T47D (cell line): Measurements from ENCODE around the gene RELN.

ENCODE experiments used
- DNase-seq, 2 experiments: peaks; one replicate each; pipeline versions ENCODE4 v3.0.0 to v3.0.0-alpha.2; 2011 to 2012; ENCODE audit warnings: low read depth in 1 of 2, low spot score in 1 of 2
- JUND ChIP-seq: IDR thresholded peaks from 2 replicates; pipeline ENCODE4 v1.6.1; 2012; ENCODE audit warnings: low read depth
- in situ Hi-C: cut with HindIII; loops from 2 replicates; pipeline ENCODE4 v1.10.0; 2016; ENCODE audit warnings: low sequenced_read_pairs, low pct_unique_long_range_greater_than_20kb

Gene RELN

GRCh38 chr7:103985565-103986126, 3.8 kb downstream of the RELN start:
- DNase-seq = no peak
- in situ Hi-C loops = no loop called here

GRCh38 chr7:103984050-103984449, 5.4 kb downstream of the RELN start:
- DNase-seq = no peak
- no peak for TF ChIP-seq JUND
- in situ Hi-C loops = no loop called here

More at GRCh38 chr7:103985565-103986126, 3.8 kb downstream of the RELN start:
- TF ChIP-seq JUND = no peak

DNA sequence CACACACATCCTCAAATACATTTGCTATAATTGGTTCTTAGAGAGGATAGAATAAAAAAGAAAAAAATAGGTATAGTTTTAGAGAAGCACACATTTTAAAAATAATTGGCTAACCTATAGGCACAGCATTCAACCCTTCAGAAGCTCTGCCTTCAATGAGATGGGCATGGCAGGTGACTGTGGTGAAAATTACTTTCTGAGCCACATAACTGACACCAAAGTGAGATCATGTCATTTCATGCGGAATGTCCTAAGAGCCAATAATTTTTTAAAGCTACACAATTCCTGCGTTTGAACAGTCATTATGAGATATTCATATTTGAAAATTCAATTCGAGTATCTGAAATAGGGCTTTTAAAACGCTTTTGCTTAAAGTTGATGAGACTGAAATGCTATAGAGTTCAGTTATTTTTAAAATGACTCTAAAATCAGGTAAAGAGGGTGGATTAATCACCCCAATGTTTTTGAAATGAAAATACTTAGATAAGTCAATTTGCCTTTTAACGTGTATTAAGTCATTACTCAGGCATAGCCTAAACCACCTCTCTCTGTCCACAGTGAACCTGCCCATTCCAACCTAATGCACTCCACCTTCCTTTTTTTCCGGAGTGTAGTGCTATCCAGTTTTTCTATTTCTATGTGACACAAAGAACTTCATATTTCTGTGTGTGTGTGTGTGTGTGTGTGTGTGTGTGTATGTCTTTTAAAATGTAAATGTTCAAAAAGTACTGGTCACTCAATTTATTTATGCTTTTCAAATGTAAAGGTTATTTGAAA, 6.1 kb downstream of the RELN start:
- DNase-seq = no peak
- no peak for TF ChIP-seq JUND
- in situ Hi-C loops = no loop called here

- in situ Hi-C loops = no loop called here
- TF ChIP-seq JUND = no peak
- DNase-seq = no peak
Observed at GRCh38 chr7:103981003-103981423, 8.4 kb downstream of the RELN start.

- in situ Hi-C loops = no loop called here
- TF ChIP-seq JUND = no peak
- no peak for DNase-seq
Observed at GRCh38 chr7:103972779-103973434, 16.6 kb downstream of the RELN start.

GRCh38 chr7:103967401-103967800, 22.1 kb downstream of the RELN start:
- no peak for DNase-seq
- in situ Hi-C loops = no loop called here

DNA sequence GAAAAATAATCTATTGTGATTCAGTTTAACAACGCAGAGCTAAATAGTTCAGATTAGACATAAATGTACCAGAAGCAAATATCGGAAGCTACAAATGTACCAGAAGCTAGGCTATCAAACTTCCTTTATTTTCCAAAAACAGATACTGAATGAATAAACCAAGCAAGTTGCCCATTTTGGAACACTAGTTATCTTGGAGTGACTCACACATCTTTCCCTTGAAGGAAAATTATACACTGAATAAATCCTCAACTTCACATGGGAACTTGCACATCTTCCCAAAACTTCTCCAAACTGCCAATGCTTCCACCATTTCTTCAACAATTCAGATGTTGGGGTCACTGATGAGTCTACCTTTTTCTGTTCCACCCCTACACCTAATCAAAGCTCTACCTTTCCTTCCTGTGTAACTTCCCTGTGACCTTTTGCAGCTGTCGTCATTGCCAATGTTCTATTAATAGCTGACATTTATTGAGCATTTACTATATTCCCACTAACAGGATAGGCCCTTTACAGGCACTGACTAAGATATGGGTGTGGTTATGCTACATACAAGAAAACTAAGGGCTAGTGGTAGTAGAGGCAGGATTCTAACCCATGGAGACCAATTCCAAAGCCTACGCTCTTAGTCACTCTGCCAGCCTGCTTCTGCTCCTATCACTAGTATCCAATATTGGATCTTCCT, 22.7 kb downstream of the RELN start:
- DNase-seq = no peak
- in situ Hi-C loops = no loop called here
- no peak for TF ChIP-seq JUND

More at GRCh38 chr7:103967401-103967800, 22.1 kb downstream of the RELN start:
- no peak for TF ChIP-seq JUND

GRCh38 chr7:103964269-103964668, 25.2 kb downstream of the RELN start:
- DNase-seq = no peak
- no peak for TF ChIP-seq JUND
- in situ Hi-C loops = no loop called here

DNA sequence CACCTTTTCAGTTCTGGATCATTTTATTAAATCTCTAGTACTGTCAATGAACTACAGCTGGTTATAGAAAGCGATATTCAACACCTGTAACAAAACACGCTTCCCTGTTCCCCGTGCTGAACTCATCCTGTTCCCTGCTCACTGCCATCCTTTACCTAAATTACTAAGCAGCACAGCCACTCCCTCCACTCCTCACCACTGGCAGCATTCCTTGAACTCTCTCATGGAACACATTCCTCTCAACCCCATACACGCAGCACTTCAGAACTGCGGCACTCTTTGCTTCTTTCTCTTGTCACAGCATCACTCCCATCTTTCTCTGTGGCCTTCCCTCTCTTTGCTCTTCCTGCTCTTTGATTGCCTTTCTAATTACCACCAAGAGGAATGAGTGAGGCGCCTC, 27.4 kb downstream of the RELN start:
- DNase-seq = no peak
- in situ Hi-C loops = no loop called here
- TF ChIP-seq JUND = no peak

GRCh38 chr7:103958284-103958818, 31.1 kb downstream of the RELN start:
- no peak for DNase-seq
- no peak for TF ChIP-seq JUND
- in situ Hi-C loops = no loop called here

DNA sequence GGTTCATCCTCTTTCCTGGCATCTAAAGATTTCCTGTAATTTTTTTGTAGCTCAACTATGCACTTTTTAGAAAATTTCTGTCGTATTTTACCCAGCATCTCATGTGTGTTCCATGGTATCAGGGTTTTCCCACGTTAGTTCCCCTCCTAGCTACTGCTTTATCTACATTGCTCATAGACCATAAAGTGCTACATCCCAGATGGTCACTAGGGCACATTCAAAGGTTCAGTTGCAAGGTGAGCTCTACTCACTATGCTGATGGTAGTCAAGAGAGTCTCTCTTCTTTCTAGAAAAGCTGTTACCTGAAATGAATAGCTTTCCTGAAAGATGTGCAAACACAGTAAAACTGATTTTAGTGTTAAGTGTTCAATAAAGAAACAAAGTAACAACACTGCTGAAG, 33.5 kb downstream of the RELN start:
- in situ Hi-C loops = no loop called here
- no peak for TF ChIP-seq JUND
- DNase-seq = no peak

- in situ Hi-C loops = no loop called here
- TF ChIP-seq JUND = no peak
- DNase-seq = no peak
Observed at GRCh38 chr7:103952408-103952807, 37.0 kb downstream of the RELN start.
